HEK293T (cell line): Measurements from ENCODE around the gene PDCD1LG2.

Experiments
- SP1 ChIP-seq: fragments of 450-650 bp; IDR thresholded peaks from 2 replicates; pipeline ENCODE4 v1.6.1; 2017
- ZNF384 ChIP-seq: fragments of 450-650 bp; IDR thresholded peaks from 2 replicates; pipeline ENCODE4 v1.6.1; 2016

GRCh38 chr9:5514617-5515260 is 4.4 kb downstream of the PDCD1LG2 start:
- TF ChIP-seq ZNF384 (no peak), SP1 (no peak)
